Suprapubic skin (tissue), 4 donors: ENCODE measurements around the gene CHFR.

ENCODE experiments used
- EP300 ChIP-seq: sonication (generic); formaldehyde crosslinking; IDR thresholded peaks from one replicate; pipeline ENCODE4 v1.6.1; 2017; ENCODE audit warnings: antibody characterized with exemption
- POLR2A ChIP-seq, 2 donors: fragments of 450-650 bp; IDR thresholded peaks; one replicate each; pipeline ENCODE4 v1.6.1; 2017; ENCODE audit warnings: antibody characterized with exemption in 2 of 2, mild to moderate bottlenecking in 2 of 2, moderate library complexity in 2 of 2
- POLR2AphosphoS5 ChIP-seq, 3 donors: sonication (generic); formaldehyde crosslinking; IDR thresholded peaks; one replicate each; pipeline ENCODE4 v1.6.1; 2017; ENCODE audit warnings: antibody characterized with exemption in 3 of 3
- TF ChIP-seq, protein P1 (sequence below), 2 donors: fragments of 200-600 bp in 1 of 2; fragments of 450-650 bp in 1 of 2; sonication (generic) in 1 of 2; IDR thresholded peaks; one replicate each; pipeline ENCODE4 v1.5.1; 2016 to 2019; ENCODE audit warnings: antibody characterized with exemption in 2 of 2, mild to moderate bottlenecking in 1 of 2, moderate library complexity in 1 of 2

DNA sequence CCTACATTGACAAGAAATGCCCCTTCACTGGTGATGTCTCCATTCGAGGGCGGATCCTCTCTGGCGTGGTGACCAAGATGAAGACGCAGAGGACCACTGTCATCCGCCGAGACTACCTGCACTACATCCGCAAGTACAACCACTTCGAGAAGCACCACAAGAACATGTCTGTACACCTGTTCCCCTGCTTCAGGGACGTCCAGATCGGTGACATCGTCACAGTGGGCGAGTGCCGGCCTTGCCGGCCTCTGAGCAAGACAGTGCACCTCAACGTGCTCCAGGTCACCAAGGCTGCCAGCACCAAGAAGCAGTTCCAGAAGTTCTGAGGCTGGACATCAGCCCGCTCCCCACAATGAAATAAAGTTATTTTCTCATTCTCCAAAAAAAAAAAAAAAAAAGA is 61.5 kb downstream of the CHFR start:
- TF ChIP-seq, protein P1, sequence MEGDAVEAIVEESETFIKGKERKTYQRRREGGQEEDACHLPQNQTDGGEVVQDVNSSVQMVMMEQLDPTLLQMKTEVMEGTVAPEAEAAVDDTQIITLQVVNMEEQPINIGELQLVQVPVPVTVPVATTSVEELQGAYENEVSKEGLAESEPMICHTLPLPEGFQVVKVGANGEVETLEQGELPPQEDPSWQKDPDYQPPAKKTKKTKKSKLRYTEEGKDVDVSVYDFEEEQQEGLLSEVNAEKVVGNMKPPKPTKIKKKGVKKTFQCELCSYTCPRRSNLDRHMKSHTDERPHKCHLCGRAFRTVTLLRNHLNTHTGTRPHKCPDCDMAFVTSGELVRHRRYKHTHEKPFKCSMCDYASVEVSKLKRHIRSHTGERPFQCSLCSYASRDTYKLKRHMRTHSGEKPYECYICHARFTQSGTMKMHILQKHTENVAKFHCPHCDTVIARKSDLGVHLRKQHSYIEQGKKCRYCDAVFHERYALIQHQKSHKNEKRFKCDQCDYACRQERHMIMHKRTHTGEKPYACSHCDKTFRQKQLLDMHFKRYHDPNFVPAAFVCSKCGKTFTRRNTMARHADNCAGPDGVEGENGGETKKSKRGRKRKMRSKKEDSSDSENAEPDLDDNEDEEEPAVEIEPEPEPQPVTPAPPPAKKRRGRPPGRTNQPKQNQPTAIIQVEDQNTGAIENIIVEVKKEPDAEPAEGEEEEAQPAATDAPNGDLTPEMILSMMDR (IDR thresholded peaks at IDR 0.05), result no peak
- TF ChIP-seq POLR2A (IDR thresholded peaks at IDR 0.05) (no peak), EP300 (no peak), POLR2AphosphoS5 (IDR thresholded peaks at IDR 0.05) (no peak)
